Measurements from ENCODE around the gene ZFAND6.

GRCh38 chr15:80176443-80176842 is 117.0 kb downstream of the ZFAND6 start:
- TF ChIP-seq POLR2AphosphoS5 (IDR thresholded peaks at IDR 0.05; ENCODE audit: borderline replicate concordance, low read depth, low read length) (no peak), EZH2 (IDR thresholded peaks at IDR 0.05) (no peak), FOXP2 (optimal IDR thresholded peaks at IDR 0.05; ENCODE audit: control extremely low read depth, extremely low read length, insufficient read depth) (no peak)

Measured in SK-N-MC (cell line).